PFSK-1 (cell line): Measurements from ENCODE around the gene FAS.

Experiments
- FOXP2 ChIP-seq: optimal IDR thresholded peaks from 2 replicates; pipeline ENCODE3; 2011; ENCODE audit warnings: borderline replicate concordance, control low read depth, inconsistent platforms; ENCODE audit not compliant: insufficient read depth; ENCODE audit errors: extremely low read length, extremely low read depth
- POLR2AphosphoS5 ChIP-seq: IDR thresholded peaks from 2 replicates; pipeline ENCODE4 v1.6.1; 2012; ENCODE audit warnings: low read depth, mild to moderate bottlenecking, control low read depth, low read length, moderate library complexity
- REST ChIP-seq, 2 experiments: IDR thresholded peaks; 2 replicates each; pipeline versions ENCODE4 v1.6.1 to v1.8.0; 2011 to 2012; ENCODE audit warnings: low read depth in 2 of 2, low read length in 2 of 2, control low read depth in 1 of 2, inconsistent platforms in 1 of 2, mild to moderate bottlenecking in 1 of 2, moderate library complexity in 1 of 2; ENCODE audit not compliant: insufficient read depth in 1 of 2
- SIN3A ChIP-seq: IDR thresholded peaks from 2 replicates; pipeline ENCODE4 v1.6.1; 2012; ENCODE audit warnings: mild to moderate bottlenecking, low read length, moderate library complexity, borderline replicate concordance; ENCODE audit not compliant: insufficient read depth
- TAF1 ChIP-seq: IDR thresholded peaks from 2 replicates; pipeline ENCODE4 v1.6.1; 2012; ENCODE audit warnings: low read length, control low read depth, borderline replicate concordance; ENCODE audit not compliant: insufficient read depth

The FAS gene

DNA sequence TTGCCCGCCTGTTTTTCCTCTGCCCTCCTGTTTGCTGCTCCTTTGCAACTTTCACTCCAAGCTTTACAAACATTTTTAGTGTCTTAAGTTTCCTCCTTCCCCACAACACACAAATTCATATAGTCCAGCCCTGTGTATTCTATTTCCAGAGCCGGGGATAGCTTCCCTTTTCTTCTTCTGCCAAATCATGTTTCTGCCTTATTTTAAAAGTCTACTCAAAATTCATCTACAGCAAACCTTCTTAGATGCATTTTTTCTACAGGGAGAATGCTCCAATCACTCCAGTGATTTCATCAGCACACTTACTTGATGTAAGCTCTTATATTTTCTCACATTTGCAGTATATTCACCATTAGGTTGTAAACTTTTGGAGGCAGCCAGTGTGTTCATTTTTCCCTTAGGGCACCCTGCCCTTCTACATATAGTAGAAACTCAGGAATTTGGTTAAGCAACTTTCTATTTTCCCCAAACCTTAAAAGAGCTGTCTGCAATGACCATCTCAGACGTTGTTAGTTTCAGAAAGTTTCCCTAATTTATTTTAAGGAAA, 25.7 kb upstream of the FAS start:
- no peak for TF ChIP-seq SIN3A
- no peak for TF ChIP-seq POLR2AphosphoS5
- no peak for TF ChIP-seq FOXP2
- TF ChIP-seq REST (IDR thresholded peaks at IDR 0.05; ENCODE audit: insufficient read depth in 1 of 2, low read depth in 2 of 2, low read length in 2 of 2), result no peak
- TF ChIP-seq TAF1, result no peak

GRCh38 chr10:88966797-88967196, 23.8 kb upstream of the FAS start:
- TF ChIP-seq POLR2AphosphoS5, result no peak
- TF ChIP-seq FOXP2, result no peak
- TF ChIP-seq SIN3A, result no peak
- no peak for TF ChIP-seq REST (IDR thresholded peaks at IDR 0.05; ENCODE audit: insufficient read depth in 1 of 2, low read depth in 2 of 2, low read length in 2 of 2)
- TF ChIP-seq TAF1, result no peak

GRCh38 chr10:88968391-88968790, 22.2 kb upstream of the FAS start:
- TF ChIP-seq FOXP2 (no peak), SIN3A (no peak), REST (IDR thresholded peaks at IDR 0.05; ENCODE audit: insufficient read depth in 1 of 2, low read depth in 2 of 2, low read length in 2 of 2) (no peak), POLR2AphosphoS5 (no peak)

GRCh38 chr10:88971221-88972061, 19.2 kb upstream of the FAS start:
- no peak for TF ChIP-seq TAF1

DNA sequence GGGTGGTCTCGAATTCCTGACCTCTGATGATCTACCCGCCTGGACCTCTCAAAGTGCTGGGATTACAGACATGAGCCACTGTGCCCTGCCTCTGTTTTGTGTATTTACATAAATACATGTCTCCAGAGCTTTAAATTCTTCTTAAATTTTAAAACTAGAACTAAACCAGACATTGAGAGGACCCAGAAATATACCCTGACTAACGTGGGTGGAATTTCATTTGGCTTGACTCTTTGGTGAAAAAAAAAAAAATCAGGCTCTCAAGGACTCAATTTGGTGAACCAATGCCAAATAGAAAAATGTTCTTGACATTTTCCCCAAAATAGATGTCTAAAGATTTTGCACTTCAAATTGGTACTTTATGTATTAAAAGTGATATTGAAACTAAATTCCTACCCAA, 16.6 kb upstream of the FAS start:
- TF ChIP-seq REST (IDR thresholded peaks at IDR 0.05; ENCODE audit: insufficient read depth in 1 of 2, low read depth in 2 of 2, low read length in 2 of 2) (no peak), FOXP2 (no peak), TAF1 (no peak), SIN3A (no peak), POLR2AphosphoS5 (no peak)
